Fibroblast of lung (primary cell): ENCODE measurements around the gene PLAC8. TPM values are rescaled to one million over a fixed set of nuclear protein-coding genes. Genes with fewer than 3 reads are reported as not detected.
A peak's percentile ranks its signal among the peaks of the same experiment; 100 is the strongest.

ENCODE experiments used
- DNase-seq, 2 donors: peaks; one replicate each; pipeline versions ENCODE4 v3.0.0 to v3.0.0-alpha.2; 2010; ENCODE audit warnings: low read depth in 2 of 2
- H2AFZ ChIP-seq: 2 replicates; pipeline ENCODE4 v1.5.1; 2012; ENCODE audit warnings: low read length, control low read depth, inconsistent platforms
- H3K27ac ChIP-seq: 2 replicates; pipeline ENCODE4 v1.5.1; 2011; ENCODE audit warnings: low read length, control low read depth; ENCODE audit not compliant: insufficient read depth
- H3K27me3 ChIP-seq: 2 replicates; pipeline ENCODE4 v1.5.1; 2011; ENCODE audit warnings: mild to moderate bottlenecking, low read length; ENCODE audit not compliant: control insufficient read depth, insufficient read depth
- H3K36me3 ChIP-seq: 2 replicates; pipeline ENCODE4 v1.5.1; 2011; ENCODE audit warnings: low read length; ENCODE audit not compliant: control insufficient read depth, insufficient read depth
- H3K4me1 ChIP-seq: 2 replicates; pipeline ENCODE4 v1.5.1; 2011; ENCODE audit warnings: low read length; ENCODE audit not compliant: control insufficient read depth, insufficient read depth; ENCODE audit errors: extremely low read depth
- H3K4me2 ChIP-seq: 2 replicates; pipeline ENCODE4 v1.5.1; 2011; ENCODE audit warnings: low read length, control low read depth; ENCODE audit not compliant: insufficient read depth; ENCODE audit errors: extremely low read depth
- H3K4me3 ChIP-seq, 4 experiments: fragments of 200-600 bp in 1 of 4; sonication (generic) in 1 of 4; replicated peaks in 1 of 4; 2 replicates each; pipeline ENCODE4 v1.5.1; 2011 to 2016; ENCODE audit warnings: low read length in 4 of 4, low read depth in 3 of 4, mild to moderate bottlenecking in 3 of 4, control low read depth in 2 of 4, inconsistent platforms in 1 of 4, mixed read lengths in 1 of 4; ENCODE audit not compliant: insufficient read depth in 1 of 4; ENCODE audit errors: control extremely low read depth in 1 of 4
- H3K79me2 ChIP-seq: 2 replicates; pipeline ENCODE4 v1.5.1; 2012; ENCODE audit warnings: mild to moderate bottlenecking, low read length, inconsistent platforms; ENCODE audit not compliant: control insufficient read depth, insufficient read depth
- H3K9ac ChIP-seq: 2 replicates; pipeline ENCODE4 v1.5.1; 2011; ENCODE audit warnings: mild to moderate bottlenecking, low read length, control low read depth; ENCODE audit not compliant: insufficient read depth
- H3K9me3 ChIP-seq: 2 replicates; pipeline ENCODE4 v1.5.1; 2012; ENCODE audit warnings: low read depth, low read length; ENCODE audit not compliant: control insufficient read depth, insufficient read depth
- H4K20me1 ChIP-seq: 2 replicates; pipeline ENCODE4 v1.5.1; 2011; ENCODE audit warnings: low read length; ENCODE audit not compliant: control insufficient read depth, insufficient read depth; ENCODE audit errors: extremely low read depth
- EZH2 ChIP-seq: IDR thresholded peaks from 2 replicates; pipeline ENCODE4 v1.5.1; 2012; ENCODE audit warnings: low read length, control low read depth, mild to moderate bottlenecking; ENCODE audit errors: missing control alignments
- polyA minus RNA-seq: library from RNA; depleted of rRNA, polyadenylated mRNA; stranded (reverse); fragments of >200 nt; gene quantifications from 2 replicates; pipeline ENCODE4 v1.2.3, GENCODE V29; 2011; ENCODE audit warnings: low replicate concordance
- polyA plus RNA-seq, 2 donors: library from polyadenylated mRNA; depleted of rRNA in 1 of 2; stranded (reverse) in 1 of 2; unstranded in 1 of 2; fragments of >200 nt; gene quantifications; 2 replicates each; pipeline ENCODE4 v1.2.1, GENCODE V29; 2011 to 2012; ENCODE audit warnings: missing spikeins in 1 of 2
- total RNA-seq: library from RNA; depleted of rRNA; stranded (reverse); fragments of >200 nt; gene quantifications from 2 replicates; pipeline ENCODE4 v1.2.1, GENCODE V29; 2014
- TF ChIP-seq, protein P1 (sequence below), 2 donors: IDR thresholded peaks in 1 of 2; conservative IDR thresholded peaks in 1 of 2; 1 replicate in 1 of 2; 2 replicates in 1 of 2; pipeline ENCODE4 v1.5.1; 2011 to 2012; ENCODE audit warnings: low read length in 2 of 2, control low read depth in 1 of 2, inconsistent platforms in 1 of 2, low read depth in 1 of 2, mild to moderate bottlenecking in 1 of 2

The PLAC8 gene, protein sequence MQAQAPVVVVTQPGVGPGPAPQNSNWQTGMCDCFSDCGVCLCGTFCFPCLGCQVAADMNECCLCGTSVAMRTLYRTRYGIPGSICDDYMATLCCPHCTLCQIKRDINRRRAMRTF
- total RNA-seq (under 0.01 and 0.33 TPM in 2 replicates), polyA plus RNA-seq (0.29 and 0.79 TPM in 2 replicates), polyA minus RNA-seq (not detected in 2 replicates)
- polyA plus RNA-seq (2012): 0.21 and 0.54 TPM in 2 replicates

DNA sequence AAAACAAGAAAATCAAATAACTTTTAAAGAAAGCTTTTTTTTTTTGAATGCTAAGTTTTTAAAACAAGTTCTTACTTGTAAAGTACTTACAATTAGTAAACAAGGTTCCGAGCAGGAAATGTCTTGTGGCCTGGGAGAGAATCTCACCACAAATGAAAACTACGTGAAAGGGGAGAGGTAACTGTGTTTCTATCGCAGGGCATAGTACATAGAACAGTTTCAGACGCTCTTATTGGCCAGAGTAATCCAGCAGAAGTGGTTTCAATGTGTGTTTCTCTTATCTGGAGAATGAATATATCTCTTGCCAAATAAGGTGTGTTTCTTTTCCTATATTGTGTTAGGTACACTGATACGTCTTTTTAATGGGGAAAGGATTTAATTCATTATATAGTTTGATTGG, at the start of gene PLAC8:
TSS of gene PLAC8 (minus strand) at position 154 of the 400 bp plus-strand sequence. CDS start 6,808 bp downstream, outside the sequence.
- Histone ChIP-seq H4K20me1 (no peaks in the 10 kb centered on the region), H2AFZ (peak within 1 kb of the TSS; percentile 14), H3K36me3 (no peaks in the 10 kb centered on the region), H3K4me3 (no peak within 1 kb of the TSS), H3K9me3 (no peaks in the 10 kb centered on the region), H3K27ac (no peak within 1 kb of the TSS), H3K4me1 (peaks cover 3% of the 10 kb centered on the region), H3K27me3 (peaks cover 3% of the 10 kb centered on the region), H3K9ac (no peak within 1 kb of the TSS), H3K4me2 (no peak within 1 kb of the TSS), H3K79me2 (no peaks in the 10 kb centered on the region)
- DNase-seq: peak in 1 of 2 donors; percentile 33
- TF ChIP-seq, protein P1, sequence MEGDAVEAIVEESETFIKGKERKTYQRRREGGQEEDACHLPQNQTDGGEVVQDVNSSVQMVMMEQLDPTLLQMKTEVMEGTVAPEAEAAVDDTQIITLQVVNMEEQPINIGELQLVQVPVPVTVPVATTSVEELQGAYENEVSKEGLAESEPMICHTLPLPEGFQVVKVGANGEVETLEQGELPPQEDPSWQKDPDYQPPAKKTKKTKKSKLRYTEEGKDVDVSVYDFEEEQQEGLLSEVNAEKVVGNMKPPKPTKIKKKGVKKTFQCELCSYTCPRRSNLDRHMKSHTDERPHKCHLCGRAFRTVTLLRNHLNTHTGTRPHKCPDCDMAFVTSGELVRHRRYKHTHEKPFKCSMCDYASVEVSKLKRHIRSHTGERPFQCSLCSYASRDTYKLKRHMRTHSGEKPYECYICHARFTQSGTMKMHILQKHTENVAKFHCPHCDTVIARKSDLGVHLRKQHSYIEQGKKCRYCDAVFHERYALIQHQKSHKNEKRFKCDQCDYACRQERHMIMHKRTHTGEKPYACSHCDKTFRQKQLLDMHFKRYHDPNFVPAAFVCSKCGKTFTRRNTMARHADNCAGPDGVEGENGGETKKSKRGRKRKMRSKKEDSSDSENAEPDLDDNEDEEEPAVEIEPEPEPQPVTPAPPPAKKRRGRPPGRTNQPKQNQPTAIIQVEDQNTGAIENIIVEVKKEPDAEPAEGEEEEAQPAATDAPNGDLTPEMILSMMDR (conservative IDR thresholded peaks at IDR 0.05 in 1 of 2, IDR thresholded peaks at IDR 0.05 in 1 of 2; ENCODE audit: low read depth in 1 of 2, low read length in 2 of 2): no peak
- no peak for TF ChIP-seq EZH2

DNA sequence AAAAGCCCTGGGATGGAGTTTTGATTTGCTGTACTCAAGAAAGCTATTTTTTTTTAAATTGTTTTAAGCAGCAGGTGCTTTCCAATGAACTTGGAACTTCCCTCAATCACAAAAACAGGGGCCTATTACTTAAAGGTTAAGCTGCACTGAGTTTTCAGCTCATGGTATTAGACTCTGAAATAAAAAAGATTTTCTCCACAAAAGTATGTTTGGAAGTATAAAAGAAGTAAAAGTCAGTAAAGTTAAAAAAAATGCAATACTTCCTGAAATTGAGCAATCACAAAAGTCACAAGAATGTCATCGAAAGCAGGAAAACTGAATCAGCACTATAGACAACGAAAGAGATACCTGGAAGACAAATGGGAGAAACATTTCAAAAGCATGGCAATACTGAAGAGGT, 38.9 kb upstream of the PLAC8 start:
- H3K79me2 ChIP-seq: no peaks in the 10 kb centered on the region
- no peak overlapping the region for H3K9ac ChIP-seq
- no peak overlapping the region for H3K27ac ChIP-seq
- no peak overlapping the region for H3K4me2 ChIP-seq
- no peaks in the 10 kb centered on the region for H3K36me3 ChIP-seq
- H3K4me1 ChIP-seq: no peaks in the 10 kb centered on the region
- DNase-seq: no peak
- H3K9me3 ChIP-seq: no peaks in the 10 kb centered on the region
- no peaks in the 10 kb centered on the region for H3K27me3 ChIP-seq
- no peak for TF ChIP-seq EZH2
- TF ChIP-seq, protein P1 (conservative IDR thresholded peaks at IDR 0.05 in 1 of 2, IDR thresholded peaks at IDR 0.05 in 1 of 2; ENCODE audit: low read depth in 1 of 2, low read length in 2 of 2): no peak
- H2AFZ ChIP-seq: no peak overlapping the region
- no peaks in the 10 kb centered on the region for H4K20me1 ChIP-seq
- no peak overlapping the region for H3K4me3 ChIP-seq

DNA sequence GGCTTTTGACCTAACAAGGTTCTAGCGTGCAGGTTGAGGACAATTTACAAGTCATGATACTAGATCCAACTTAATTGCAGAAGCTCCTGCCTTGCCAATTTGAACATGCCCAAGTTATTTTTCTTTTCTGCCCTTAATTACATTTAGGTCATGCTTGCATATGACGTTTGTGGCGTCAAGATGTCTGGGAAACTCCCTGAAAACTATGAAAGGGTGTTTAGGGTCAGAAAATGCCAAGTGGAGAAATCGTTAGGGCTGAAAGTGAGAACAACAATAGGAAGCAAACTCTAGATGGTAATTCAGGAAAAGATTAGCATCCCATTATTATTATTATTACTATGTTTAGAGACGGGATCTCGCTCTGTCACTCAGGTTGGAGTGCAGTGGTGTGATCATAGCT, 38.2 kb upstream of the PLAC8 start:
- Histone ChIP-seq H2AFZ (no peak overlapping the region), H3K27ac (no peak overlapping the region), H3K9ac (no peak overlapping the region), H3K4me3 (no peak overlapping the region), H3K79me2 (no peaks in the 10 kb centered on the region), H3K27me3 (no peaks in the 10 kb centered on the region), H3K4me1 (no peaks in the 10 kb centered on the region), H3K9me3 (no peaks in the 10 kb centered on the region), H4K20me1 (no peaks in the 10 kb centered on the region), H3K4me2 (no peak overlapping the region), H3K36me3 (no peaks in the 10 kb centered on the region)
- no peak for DNase-seq
- TF ChIP-seq EZH2: no peak
- TF ChIP-seq, protein P1 (conservative IDR thresholded peaks at IDR 0.05 in 1 of 2, IDR thresholded peaks at IDR 0.05 in 1 of 2; ENCODE audit: low read depth in 1 of 2, low read length in 2 of 2): no peak
